GM10847 (cell line): ENCODE results near the gene USP47.

Experiments used
- POLR2A ChIP-seq: IDR thresholded peaks from 2 replicates; pipeline ENCODE4 v1.6.1; 2011; ENCODE audit not compliant: insufficient read length; ENCODE audit errors: extremely low read depth

The USP47 gene

GRCh38 chr11:11983427-11983826 is 141.7 kb downstream of the USP47 start:
- TF ChIP-seq POLR2A = no peak

DNA sequence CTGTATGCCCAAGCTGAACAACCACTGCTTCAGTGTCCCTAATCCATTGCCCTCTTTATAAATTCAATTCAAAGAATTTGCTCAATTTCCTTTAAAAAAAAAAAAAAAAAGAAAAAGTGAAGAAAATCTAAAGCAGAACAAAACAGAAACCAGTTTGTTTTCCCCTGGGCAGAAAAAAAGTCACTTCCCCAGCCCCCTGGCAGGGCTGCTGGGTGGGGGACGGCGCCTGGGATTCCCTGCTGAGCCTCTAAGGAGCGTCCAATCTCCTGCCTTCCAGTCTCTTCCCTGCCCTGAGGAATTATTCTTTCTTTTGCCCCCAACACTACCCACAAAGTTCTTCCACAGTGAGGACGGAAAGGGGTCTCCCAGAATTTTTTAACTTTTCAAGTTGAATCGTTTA is 142.8 kb downstream of the USP47 start:
- no peak for TF ChIP-seq POLR2A

DNA sequence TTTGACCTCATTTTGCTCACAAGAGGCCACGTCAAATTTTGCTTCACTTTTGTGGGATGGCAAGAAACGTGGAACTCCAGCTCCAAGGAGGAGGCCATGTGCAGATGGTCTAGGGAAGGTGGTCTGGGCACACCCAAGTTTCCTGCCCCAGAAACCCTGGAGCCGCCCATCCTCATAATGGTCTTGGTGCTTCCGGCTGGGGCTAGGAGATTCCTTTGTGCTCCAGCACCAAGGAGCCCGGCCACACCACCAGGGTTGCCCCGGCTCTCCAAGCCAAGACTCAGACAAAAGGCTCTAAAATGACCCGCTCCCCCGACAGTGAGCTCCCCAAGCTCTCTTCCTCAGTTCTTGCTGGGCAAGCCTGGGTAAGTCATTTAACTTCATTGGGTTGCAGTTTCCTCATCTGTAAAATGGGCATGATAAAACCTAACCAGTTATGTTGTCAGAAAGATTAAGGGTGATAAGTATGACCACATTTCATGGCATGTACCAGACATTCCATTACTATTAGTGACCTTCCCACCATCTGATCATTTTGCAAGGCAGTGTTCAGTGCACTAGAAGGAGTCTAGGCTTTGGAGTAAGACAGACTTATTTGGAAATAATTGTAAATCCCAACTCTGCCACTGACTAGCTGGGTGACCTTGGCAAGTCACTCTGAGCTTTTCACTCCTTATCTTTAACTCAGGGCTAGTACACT is 143.4 kb downstream of the USP47 start:
- TF ChIP-seq POLR2A = no peak

DNA sequence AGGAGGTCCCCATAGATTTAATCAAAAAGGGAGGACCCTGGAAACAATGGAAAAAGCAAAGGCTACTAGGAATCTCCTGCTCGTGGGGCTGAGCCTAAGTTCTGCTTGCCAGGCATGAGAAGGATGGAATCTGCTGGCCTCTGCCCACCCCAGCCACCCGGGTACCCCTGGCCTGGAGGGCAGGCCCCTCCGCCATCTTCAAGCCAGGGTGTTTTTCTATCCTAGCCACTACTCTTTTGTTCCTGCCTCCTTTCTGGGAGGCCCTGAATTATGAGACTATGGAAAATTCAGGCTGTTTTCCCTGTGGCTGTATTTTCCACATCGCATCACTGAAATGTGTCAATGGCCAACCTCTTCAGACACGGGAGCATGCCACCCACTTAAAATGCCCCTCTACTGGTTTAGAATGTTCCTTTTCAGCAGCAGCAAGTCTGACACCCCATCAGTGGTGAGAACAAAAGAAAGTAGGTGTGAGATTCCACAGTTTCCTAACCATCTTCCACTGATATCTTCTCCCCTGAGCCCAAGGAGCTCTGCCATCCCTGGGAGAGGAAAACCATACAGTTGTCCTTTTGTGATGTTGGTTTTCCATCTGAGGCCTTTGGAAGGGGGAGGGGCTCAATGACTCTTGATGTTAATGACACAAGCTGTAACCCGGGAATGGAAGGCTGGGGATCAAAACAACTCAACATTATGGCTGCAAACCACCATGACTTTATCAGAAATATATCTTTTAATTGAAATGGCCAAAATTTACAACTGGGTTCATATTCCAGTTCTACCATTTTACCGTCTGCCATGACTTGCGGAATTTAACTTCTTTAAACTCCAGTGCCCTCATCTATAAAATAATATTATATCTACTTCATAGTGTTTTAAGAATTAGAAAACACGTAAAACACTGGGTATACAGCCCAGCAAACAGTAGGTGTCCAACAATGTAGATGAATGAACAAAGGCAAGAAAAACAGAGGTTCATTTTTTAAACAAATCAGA is 144.5 kb downstream of the USP47 start:
- no peak for TF ChIP-seq POLR2A

DNA sequence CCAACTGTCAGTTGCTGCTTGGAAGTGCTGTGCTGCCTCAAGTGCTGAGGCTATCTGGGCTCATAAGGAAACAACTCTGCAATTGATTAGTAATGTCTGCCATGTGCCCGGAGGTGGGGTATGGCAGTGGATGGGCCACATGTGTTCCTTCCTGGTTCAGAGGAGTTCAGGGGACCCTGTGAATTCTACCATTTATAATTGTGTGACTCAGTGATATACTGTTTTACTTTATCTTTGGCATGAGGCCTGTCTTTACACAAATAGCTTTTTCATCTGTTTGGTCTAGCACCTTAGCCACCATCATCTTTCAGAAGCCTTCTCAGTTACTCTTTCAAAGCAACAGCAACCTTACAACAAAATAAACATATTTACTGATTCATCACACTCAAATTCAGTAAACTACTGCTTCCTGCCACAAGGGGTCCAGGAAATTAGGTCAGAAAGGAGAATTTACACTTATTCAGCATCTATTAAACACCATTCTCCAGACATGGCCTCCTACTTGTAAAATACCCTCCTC is 145.8 kb downstream of the USP47 start:
- TF ChIP-seq POLR2A = no peak

- TF ChIP-seq POLR2A = no peak
Measured at GRCh38 chr11:11988099-11988651, 146.4 kb downstream of the USP47 start.

DNA sequence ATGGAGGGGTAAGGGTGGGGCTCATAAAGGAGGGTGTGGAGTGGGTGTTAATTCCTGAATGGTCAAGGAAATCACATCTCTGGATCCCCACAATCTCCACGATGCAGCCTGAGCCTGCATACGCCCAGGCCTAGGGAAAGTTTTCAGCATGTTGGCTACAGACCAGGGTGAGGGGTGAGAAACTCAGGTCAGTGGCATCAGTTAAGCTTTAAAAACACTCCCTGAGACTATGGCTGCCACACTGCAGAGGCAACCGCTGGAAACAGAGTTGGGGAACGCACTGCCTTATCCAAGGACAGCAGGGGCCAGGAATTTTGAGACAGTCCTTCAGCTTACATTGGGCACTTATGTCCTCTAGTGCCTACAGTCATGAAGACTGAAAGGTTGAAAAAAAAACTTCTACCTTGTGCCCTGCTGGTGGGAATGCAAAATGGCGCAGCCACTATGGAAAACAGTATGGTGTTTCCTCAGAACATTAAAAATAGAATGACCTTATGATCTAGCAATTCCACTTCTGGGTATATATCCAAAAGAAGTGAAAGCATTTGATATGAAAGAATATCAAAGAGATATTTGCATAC is 147.0 kb downstream of the USP47 start:
- no peak for TF ChIP-seq POLR2A

DNA sequence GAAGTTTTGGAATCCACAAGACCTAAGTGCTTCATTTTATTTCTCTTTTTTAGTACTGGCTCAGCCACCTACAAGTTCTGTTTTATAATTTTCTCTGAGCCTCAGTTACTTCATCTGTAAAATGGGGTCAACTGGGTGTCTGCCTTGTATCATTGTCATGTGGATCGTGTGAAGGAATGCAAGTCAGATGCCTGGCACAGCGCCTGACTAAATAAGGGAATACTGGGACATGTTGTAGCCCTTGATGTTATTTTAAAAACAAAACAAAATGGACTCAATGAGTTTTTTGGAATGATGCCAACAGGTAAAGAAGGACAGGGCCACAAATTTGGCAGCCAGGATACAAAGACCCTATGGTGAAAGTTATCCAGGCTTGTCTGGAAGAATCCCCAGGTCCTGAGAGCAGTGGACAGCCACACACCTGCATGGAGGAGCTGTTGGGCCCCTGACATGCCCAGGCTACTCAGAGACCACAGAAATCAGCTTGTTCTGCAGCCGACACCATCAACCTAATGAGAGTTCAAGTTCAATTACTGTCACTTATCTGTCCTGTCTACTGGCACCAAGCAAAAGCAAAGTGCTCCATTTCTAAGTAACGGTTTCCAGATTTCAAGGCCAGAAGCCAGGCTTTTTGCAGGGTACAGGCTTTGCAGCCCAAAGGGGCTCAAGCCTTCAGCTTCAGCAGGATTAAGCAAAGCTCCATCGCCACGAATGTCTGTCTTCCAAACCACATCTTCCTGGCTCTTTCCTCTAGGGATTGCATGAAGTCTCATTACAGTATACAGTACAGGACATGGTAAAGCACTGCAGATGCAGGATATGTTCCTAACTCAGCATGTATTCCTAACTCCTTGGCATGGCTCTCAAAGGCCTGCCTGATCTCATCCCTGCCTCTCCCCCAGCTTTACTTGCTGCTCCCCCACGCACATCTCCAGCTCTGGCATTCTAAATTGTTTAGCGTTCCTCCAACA is 148.3 kb downstream of the USP47 start:
- TF ChIP-seq POLR2A = no peak

GRCh38 chr11:11992257-11993212 is 150.8 kb downstream of the USP47 start:
- TF ChIP-seq POLR2A = no peak

DNA sequence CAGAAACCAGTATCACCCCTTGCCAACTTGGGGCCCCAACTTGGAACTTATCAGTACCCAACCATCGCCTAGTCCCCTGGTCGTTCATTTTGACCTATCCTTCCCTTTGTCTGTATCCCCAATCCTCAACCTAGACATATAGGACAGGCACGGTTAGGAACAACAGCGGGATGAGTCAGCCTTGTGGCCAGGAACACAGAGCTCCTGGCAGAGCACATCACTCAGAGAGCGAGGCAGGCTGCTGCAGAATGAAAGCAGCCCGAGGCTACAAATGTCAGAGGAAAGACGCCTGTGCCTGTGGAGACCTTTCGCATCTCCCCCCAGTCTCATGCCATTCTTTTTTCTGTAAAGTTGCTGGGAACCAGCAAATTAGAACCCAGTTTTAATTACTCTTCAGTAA is 152.1 kb downstream of the USP47 start:
- no peak for TF ChIP-seq POLR2A

- no peak for TF ChIP-seq POLR2A
Measured at GRCh38 chr11:11995601-11996000, 153.8 kb downstream of the USP47 start.

GRCh38 chr11:11996321-11997048 is 154.7 kb downstream of the USP47 start:
- no peak for TF ChIP-seq POLR2A

GRCh38 chr11:11997049-11997322 is 155.2 kb downstream of the USP47 start:
- no peak for TF ChIP-seq POLR2A
